ENCODE results near the gene RCN1.

DNA sequence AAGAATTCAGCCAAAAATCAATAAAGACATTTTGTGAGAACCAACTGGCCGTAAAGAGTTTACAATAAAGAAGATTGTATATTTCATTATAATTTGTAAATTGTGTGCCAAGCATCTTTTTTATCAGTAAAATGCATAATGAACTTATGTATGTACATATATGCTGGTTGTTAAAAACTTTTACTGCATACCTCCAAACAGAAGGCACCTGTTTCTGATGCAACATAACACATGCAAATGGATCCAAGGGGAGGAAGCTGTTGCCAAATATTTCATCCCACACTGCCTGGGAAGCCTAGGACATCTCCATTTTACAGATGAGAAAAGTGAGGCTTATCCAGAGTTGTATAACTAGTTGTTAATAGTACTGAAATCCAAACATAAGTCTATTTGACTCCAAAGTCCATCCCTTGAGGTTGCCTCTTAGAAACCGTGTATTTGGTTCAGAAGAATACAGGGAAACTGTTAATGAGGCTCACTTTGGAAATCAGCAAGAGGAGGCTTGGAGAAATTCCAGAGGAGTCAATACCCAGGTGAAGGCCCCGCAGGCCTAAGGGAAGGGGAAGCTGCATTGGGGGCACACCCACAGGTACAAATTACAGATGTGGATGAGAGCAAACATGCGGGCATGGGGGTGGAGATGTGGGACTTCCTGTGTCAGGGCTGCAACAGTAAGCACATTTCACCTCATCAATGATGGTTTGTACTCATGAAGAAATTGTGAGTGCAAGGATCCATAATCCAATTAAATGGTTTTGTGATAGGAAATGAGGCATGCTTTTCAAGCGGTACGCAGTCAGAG is 51.1 kb downstream of the RCN1 start:
- TF ChIP-seq CTCF (IDR thresholded peaks at IDR 0.05) (no peak), POLR2A (IDR thresholded peaks at IDR 0.05) (no peak), POLR2AphosphoS5 (IDR thresholded peaks at IDR 0.05; ENCODE audit: insufficient read depth in 1 of 2, low read depth in 1 of 2) (no peak)
